HTERT RPE-1 (cell line): ENCODE results near the gene PIP4P1.

Experiments used
- in situ Hi-C: fragments of 300-500 bp; cut with MboI; formaldehyde crosslinking; loops from 4 replicates; pipeline ENCODE4 v1.14.3; 2020; ENCODE audit warnings: low sequenced_read_pairs

PIP4P1 gene

GRCh38 chr14:20412411-20412810 lies 48.8 kb downstream of the PIP4P1 start:
- in situ Hi-C loops, result no loop called here

- in situ Hi-C loops, result no loop called here
Measured at GRCh38 chr14:20409226-20409625, 52.0 kb downstream of the PIP4P1 start.
